Liver (tissue), 9 donors: ENCODE results near the gene TMEM87B. TPM values are rescaled to one million over a fixed set of nuclear protein-coding genes. Genes with fewer than 3 reads are reported as not detected.

Source experiments
- DNase-seq: peaks from one replicate; pipeline ENCODE4 v3.0.0-alpha.2; 2017; ENCODE audit warnings: low spot score
- H3K27ac ChIP-seq, 2 donors: one replicate each; pipeline ENCODE4 v1.7.0; 2013; ENCODE audit warnings: inconsistent platforms in 2 of 2, low read length in 2 of 2, control low read depth in 1 of 2, low read depth in 1 of 2, mild to moderate bottlenecking in 1 of 2
- H3K27me3 ChIP-seq, 4 donors: one replicate each; pipeline versions ENCODE4 v1.6.1 to v1.7.0; 2013; ENCODE audit warnings: low read length in 3 of 4, inconsistent platforms in 1 of 4, mild to moderate bottlenecking in 1 of 4, moderate library complexity in 1 of 4; ENCODE audit not compliant: control insufficient read depth in 4 of 4, insufficient read depth in 4 of 4
- H3K36me3 ChIP-seq, 4 donors: one replicate each; pipeline versions ENCODE4 v1.6.1 to v1.7.0; 2013; ENCODE audit warnings: low read length in 3 of 4, mild to moderate bottlenecking in 3 of 4, low read depth in 1 of 4, moderate library complexity in 1 of 4; ENCODE audit not compliant: control insufficient read depth in 4 of 4, insufficient read depth in 3 of 4
- H3K4me1 ChIP-seq, 4 donors: one replicate each; pipeline versions ENCODE4 v1.6.1 to v1.7.0; 2013; ENCODE audit warnings: low read length in 3 of 4, mild to moderate bottlenecking in 3 of 4, moderate library complexity in 1 of 4; ENCODE audit not compliant: control insufficient read depth in 4 of 4, insufficient read depth in 4 of 4
- H3K4me3 ChIP-seq, 3 donors: one replicate each; pipeline versions ENCODE4 v1.6.1 to v1.7.0; 2013; ENCODE audit warnings: low read length in 3 of 3, control low read depth in 1 of 3, low read depth in 1 of 3, mild to moderate bottlenecking in 1 of 3
- H3K9ac ChIP-seq, 2 donors: one replicate each; pipeline ENCODE4 v1.7.0; 2013; ENCODE audit warnings: low read length in 2 of 2, mild to moderate bottlenecking in 2 of 2, moderate library complexity in 2 of 2, control low read depth in 1 of 2, low read depth in 1 of 2
- H3K9me3 ChIP-seq, 4 donors: one replicate each; pipeline versions ENCODE4 v1.6.1 to v1.7.0; 2013; ENCODE audit warnings: low read length in 3 of 4; ENCODE audit not compliant: control insufficient read depth in 4 of 4
- EGR1 ChIP-seq, 2 donors: IDR thresholded peaks; 2 replicates each; pipeline ENCODE4 v1.6.1; 2016 to 2018; ENCODE audit warnings: antibody characterized with exemption in 2 of 2, low read depth in 2 of 2
- FOXA1 ChIP-seq: IDR thresholded peaks from 2 replicates; pipeline ENCODE4 v1.6.1; 2016; ENCODE audit warnings: antibody characterized with exemption
- FOXA2 ChIP-seq: IDR thresholded peaks from 2 replicates; pipeline ENCODE4 v1.6.1; 2016; ENCODE audit warnings: antibody characterized with exemption
- GABPA ChIP-seq, 2 donors: IDR thresholded peaks in 1 of 2; conservative IDR thresholded peaks in 1 of 2; 2 replicates each; pipeline ENCODE4 v1.6.1; 2016; ENCODE audit warnings: antibody characterized with exemption in 2 of 2, mild to moderate bottlenecking in 1 of 2, moderate library complexity in 1 of 2
- HNF4A ChIP-seq, 2 donors: conservative IDR thresholded peaks; 2 replicates each; pipeline ENCODE4 v1.6.1; 2016; ENCODE audit warnings: antibody characterized with exemption in 2 of 2, mild to moderate bottlenecking in 2 of 2
- HNF4G ChIP-seq: IDR thresholded peaks from 2 replicates; pipeline ENCODE4 v1.6.1; 2016; ENCODE audit warnings: antibody characterized with exemption
- JUND ChIP-seq, 2 donors: IDR thresholded peaks; 2 replicates each; pipeline ENCODE4 v1.6.1; 2016; ENCODE audit warnings: antibody characterized with exemption in 2 of 2
- NR2F2 ChIP-seq: IDR thresholded peaks from 2 replicates; pipeline ENCODE4 v1.6.1; 2016; ENCODE audit warnings: antibody characterized with exemption
- RAD21 ChIP-seq, 2 donors: IDR thresholded peaks; 2 replicates each; pipeline ENCODE4 v1.6.1; 2016; ENCODE audit warnings: antibody characterized with exemption in 2 of 2, mild to moderate bottlenecking in 2 of 2
- RXRA ChIP-seq, 2 donors: IDR thresholded peaks; 2 replicates each; pipeline ENCODE4 v1.6.1; 2017 to 2018; ENCODE audit warnings: antibody characterized with exemption in 2 of 2, mild to moderate bottlenecking in 1 of 2
- SP1 ChIP-seq: IDR thresholded peaks from 2 replicates; pipeline ENCODE4 v1.6.1; 2018; ENCODE audit warnings: antibody characterized with exemption, mild to moderate bottlenecking
- TAF1 ChIP-seq: conservative IDR thresholded peaks from 2 replicates; pipeline ENCODE4 v1.6.1; 2016; ENCODE audit warnings: antibody characterized with exemption, mild to moderate bottlenecking
- YY1 ChIP-seq: IDR thresholded peaks from 2 replicates; pipeline ENCODE4 v1.6.1; 2016; ENCODE audit warnings: antibody characterized with exemption, mild to moderate bottlenecking
- WGBS: extraction: QIAGEN DNeasy Blood & Tissue Kit; methylation state at CpG from one replicate; pipeline ENCODE4 v1.1.7; 2013; 5-methylcytosine and 5-hydroxymethylcytosine counted together
- polyA plus RNA-seq, 2 donors: library from polyadenylated mRNA; stranded (reverse) in 1 of 2; unstranded in 1 of 2; fragments of 200-250 nt in 1 of 2; fragments of >200 nt in 1 of 2; fragmentation: Nextera tagmentation in 1 of 2; extraction: Ambion mirVana in 1 of 2; gene quantifications; one replicate each; pipeline versions ENCODE4 v1.2.1 to v1.2.3, GENCODE V29; 2013 to 2015
- total RNA-seq, 2 donors: library from RNA; depleted of rRNA; stranded (reverse); fragments of >200 nt; gene quantifications; one replicate each; pipeline ENCODE4 v1.2.3, GENCODE V29; 2014
- TF ChIP-seq, protein P1 (sequence below): fragments of 150-350 bp; IDR thresholded peaks from 2 replicates; pipeline ENCODE4 v1.5.1; 2017; ENCODE audit warnings: improper control_type of control experiment, low read depth, low read length; ENCODE audit not compliant: missing input control
- TF ChIP-seq, protein P2 (sequence below): IDR thresholded peaks from 2 replicates; pipeline ENCODE4 v1.6.1; 2016; ENCODE audit warnings: antibody characterized with exemption, mild to moderate bottlenecking
- TF ChIP-seq, protein P3 (sequence below): IDR thresholded peaks from 2 replicates; pipeline ENCODE4 v1.6.1; 2016; ENCODE audit warnings: antibody characterized with exemption
- TF ChIP-seq, protein P4 (sequence below): IDR thresholded peaks from 2 replicates; pipeline ENCODE4 v1.6.1; 2016; ENCODE audit warnings: antibody characterized with exemption
- TF ChIP-seq, protein P5 (sequence below): IDR thresholded peaks from 2 replicates; pipeline ENCODE4 v1.6.1; 2016; ENCODE audit warnings: antibody characterized with exemption
- donor health status: healthy.
- donor health status: healthy.
- donor health status: healthy.
- donor health status: healthy.
- donor health status: healthy.

The TMEM87B gene
- total and polyA plus RNA-seq, 4 donors = 3.6 to 10.1 (median 6.0) TPM

DNA sequence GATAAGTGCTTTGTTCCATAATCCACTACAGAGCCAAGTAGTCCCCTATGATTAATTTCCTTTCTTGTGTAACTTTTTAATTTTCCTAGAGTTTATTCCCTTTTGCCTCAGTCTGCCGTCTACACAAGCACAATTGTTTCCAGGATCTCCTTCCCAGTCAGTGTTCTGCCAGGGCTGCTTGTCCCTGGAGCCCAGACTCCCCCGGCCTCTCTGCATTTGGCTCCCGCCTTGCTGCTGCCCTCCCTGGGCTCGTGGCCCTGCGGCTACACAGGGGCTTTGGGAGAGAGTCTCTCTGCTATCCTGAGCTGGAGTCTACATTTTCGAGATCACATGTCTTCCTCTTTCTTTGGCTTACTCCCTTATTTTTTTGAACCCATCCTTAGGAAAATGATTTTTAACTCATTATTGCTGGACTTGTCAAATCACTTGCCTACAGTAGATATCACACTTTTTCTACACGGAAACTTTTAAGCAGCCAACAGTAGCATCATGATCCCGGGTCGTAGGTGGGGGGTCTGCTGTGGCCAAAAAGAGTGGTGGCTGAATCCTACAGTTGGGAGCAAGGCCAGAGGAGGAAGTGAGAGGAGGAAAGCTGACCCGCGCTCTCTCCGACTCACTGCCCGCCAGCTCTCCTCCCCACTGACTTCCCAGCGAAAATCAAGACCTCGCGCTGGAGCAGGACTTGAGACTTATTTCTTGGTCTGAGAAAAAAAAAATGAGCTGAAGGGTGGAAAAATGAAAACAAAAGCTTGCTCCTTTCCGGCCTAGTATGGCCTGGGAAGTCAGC lies 92.5 kb downstream of the TMEM87B start:
- H3K4me1 ChIP-seq = no peaks in the 10 kb centered on the region
- H3K27me3 ChIP-seq = no peaks in the 10 kb centered on the region
- H3K9me3 ChIP-seq = no peaks in the 10 kb centered on the region
- WGBS = 95% methylated on average over 17 of the region's 17 CpGs
- H3K4me3 ChIP-seq = no peak overlapping the region
- no peak overlapping the region for H3K9ac ChIP-seq
- TF ChIP-seq, protein P1, sequence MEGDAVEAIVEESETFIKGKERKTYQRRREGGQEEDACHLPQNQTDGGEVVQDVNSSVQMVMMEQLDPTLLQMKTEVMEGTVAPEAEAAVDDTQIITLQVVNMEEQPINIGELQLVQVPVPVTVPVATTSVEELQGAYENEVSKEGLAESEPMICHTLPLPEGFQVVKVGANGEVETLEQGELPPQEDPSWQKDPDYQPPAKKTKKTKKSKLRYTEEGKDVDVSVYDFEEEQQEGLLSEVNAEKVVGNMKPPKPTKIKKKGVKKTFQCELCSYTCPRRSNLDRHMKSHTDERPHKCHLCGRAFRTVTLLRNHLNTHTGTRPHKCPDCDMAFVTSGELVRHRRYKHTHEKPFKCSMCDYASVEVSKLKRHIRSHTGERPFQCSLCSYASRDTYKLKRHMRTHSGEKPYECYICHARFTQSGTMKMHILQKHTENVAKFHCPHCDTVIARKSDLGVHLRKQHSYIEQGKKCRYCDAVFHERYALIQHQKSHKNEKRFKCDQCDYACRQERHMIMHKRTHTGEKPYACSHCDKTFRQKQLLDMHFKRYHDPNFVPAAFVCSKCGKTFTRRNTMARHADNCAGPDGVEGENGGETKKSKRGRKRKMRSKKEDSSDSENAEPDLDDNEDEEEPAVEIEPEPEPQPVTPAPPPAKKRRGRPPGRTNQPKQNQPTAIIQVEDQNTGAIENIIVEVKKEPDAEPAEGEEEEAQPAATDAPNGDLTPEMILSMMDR = no peak
- TF ChIP-seq, protein P2, sequence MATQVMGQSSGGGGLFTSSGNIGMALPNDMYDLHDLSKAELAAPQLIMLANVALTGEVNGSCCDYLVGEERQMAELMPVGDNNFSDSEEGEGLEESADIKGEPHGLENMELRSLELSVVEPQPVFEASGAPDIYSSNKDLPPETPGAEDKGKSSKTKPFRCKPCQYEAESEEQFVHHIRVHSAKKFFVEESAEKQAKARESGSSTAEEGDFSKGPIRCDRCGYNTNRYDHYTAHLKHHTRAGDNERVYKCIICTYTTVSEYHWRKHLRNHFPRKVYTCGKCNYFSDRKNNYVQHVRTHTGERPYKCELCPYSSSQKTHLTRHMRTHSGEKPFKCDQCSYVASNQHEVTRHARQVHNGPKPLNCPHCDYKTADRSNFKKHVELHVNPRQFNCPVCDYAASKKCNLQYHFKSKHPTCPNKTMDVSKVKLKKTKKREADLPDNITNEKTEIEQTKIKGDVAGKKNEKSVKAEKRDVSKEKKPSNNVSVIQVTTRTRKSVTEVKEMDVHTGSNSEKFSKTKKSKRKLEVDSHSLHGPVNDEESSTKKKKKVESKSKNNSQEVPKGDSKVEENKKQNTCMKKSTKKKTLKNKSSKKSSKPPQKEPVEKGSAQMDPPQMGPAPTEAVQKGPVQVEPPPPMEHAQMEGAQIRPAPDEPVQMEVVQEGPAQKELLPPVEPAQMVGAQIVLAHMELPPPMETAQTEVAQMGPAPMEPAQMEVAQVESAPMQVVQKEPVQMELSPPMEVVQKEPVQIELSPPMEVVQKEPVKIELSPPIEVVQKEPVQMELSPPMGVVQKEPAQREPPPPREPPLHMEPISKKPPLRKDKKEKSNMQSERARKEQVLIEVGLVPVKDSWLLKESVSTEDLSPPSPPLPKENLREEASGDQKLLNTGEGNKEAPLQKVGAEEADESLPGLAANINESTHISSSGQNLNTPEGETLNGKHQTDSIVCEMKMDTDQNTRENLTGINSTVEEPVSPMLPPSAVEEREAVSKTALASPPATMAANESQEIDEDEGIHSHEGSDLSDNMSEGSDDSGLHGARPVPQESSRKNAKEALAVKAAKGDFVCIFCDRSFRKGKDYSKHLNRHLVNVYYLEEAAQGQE = no peak
- no peak for TF ChIP-seq NR2F2
- no peak for TF ChIP-seq RXRA (IDR thresholded peaks at IDR 0.05)
- TF ChIP-seq RAD21 (IDR thresholded peaks at IDR 0.05) = no peak
- no peak for TF ChIP-seq FOXA1
- no peak for TF ChIP-seq EGR1 (IDR thresholded peaks at IDR 0.05; ENCODE audit: low read depth in 2 of 2)
- TF ChIP-seq GABPA (IDR thresholded peaks at IDR 0.05 in 1 of 2, conservative IDR thresholded peaks at IDR 0.05 in 1 of 2) = no peak
- TF ChIP-seq YY1 = no peak
- TF ChIP-seq SP1 = no peak
- no peak for TF ChIP-seq HNF4G
- TF ChIP-seq, protein P3, sequence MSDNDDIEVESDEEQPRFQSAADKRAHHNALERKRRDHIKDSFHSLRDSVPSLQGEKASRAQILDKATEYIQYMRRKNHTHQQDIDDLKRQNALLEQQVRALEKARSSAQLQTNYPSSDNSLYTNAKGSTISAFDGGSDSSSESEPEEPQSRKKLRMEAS = no peak
- no peak for TF ChIP-seq JUND (IDR thresholded peaks at IDR 0.05)
- TF ChIP-seq, protein P4, sequence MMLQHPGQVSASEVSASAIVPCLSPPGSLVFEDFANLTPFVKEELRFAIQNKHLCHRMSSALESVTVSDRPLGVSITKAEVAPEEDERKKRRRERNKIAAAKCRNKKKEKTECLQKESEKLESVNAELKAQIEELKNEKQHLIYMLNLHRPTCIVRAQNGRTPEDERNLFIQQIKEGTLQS = no peak
- TF ChIP-seq, protein P5, sequence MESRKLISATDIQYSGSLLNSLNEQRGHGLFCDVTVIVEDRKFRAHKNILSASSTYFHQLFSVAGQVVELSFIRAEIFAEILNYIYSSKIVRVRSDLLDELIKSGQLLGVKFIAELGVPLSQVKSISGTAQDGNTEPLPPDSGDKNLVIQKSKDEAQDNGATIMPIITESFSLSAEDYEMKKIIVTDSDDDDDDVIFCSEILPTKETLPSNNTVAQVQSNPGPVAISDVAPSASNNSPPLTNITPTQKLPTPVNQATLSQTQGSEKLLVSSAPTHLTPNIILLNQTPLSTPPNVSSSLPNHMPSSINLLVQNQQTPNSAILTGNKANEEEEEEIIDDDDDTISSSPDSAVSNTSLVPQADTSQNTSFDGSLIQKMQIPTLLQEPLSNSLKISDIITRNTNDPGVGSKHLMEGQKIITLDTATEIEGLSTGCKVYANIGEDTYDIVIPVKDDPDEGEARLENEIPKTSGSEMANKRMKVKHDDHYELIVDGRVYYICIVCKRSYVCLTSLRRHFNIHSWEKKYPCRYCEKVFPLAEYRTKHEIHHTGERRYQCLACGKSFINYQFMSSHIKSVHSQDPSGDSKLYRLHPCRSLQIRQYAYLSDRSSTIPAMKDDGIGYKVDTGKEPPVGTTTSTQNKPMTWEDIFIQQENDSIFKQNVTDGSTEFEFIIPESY = no peak
- TF ChIP-seq HNF4A (conservative IDR thresholded peaks at IDR 0.05) = no peak
- TF ChIP-seq TAF1 = no peak
- TF ChIP-seq FOXA2 = no peak
- H3K36me3 ChIP-seq = peaks cover 0 to 1% (median 0%) of the 10 kb centered on the region in 4 donors
- no peak overlapping the region for H3K27ac ChIP-seq
- no peak for DNase-seq
